Activated T-cell treated with anti-CD3 and anti-CD28 coated beads, Interleukin-2, amount 50 U/mL, for 48 hours (primary cell): ENCODE data around the gene WDR11.

Experiments used
- DNase-seq, 2 experiments: peaks; one replicate each; pipeline ENCODE4 v3.0.0-alpha.2; 2020

The WDR11 gene

GRCh38 chr10:120850911-120851865, at the start of gene WDR11:
Gene WDR11, plus strand, starts transcription at chr10:120851362. Its CDS starts 59 bp downstream, at chr10:120851421.
- DNase-seq: peak; percentile 85

GRCh38 chr10:120802935-120803334, 48.2 kb upstream of the WDR11 start:
- DNase-seq: no peak

GRCh38 chr10:120803972-120804371, 47.2 kb upstream of the WDR11 start:
- DNase-seq: no peak

- DNase-seq: no peak
These were observed 45.9 kb upstream of the WDR11 start for GRCh38 chr10:120805014-120805812.

GRCh38 chr10:120806081-120806480, 45.1 kb upstream of the WDR11 start:
- no peak for DNase-seq

GRCh38 chr10:120810298-120810697, 40.9 kb upstream of the WDR11 start:
- DNase-seq: no peak

GRCh38 chr10:120813085-120813484, 38.1 kb upstream of the WDR11 start:
- no peak for DNase-seq

- DNase-seq: no peak
These were observed 32.9 kb upstream of the WDR11 start for GRCh38 chr10:120818301-120818700.

- DNase-seq: no peak
These were observed 31.8 kb upstream of the WDR11 start for GRCh38 chr10:120819366-120819765.

GRCh38 chr10:120823266-120823665, 27.9 kb upstream of the WDR11 start:
- no peak for DNase-seq

GRCh38 chr10:120824881-120825309, 26.3 kb upstream of the WDR11 start:
- peak in 1 of 2 experiments; percentile 19 for DNase-seq

GRCh38 chr10:120825878-120826769, 25.0 kb upstream of the WDR11 start:
- no peak for DNase-seq

GRCh38 chr10:120827251-120827875, 23.8 kb upstream of the WDR11 start:
- no peak for DNase-seq

GRCh38 chr10:120828763-120829319, 22.3 kb upstream of the WDR11 start:
- no peak for DNase-seq

- no peak for DNase-seq
These were observed 19.1 kb upstream of the WDR11 start for GRCh38 chr10:120832106-120832505.

GRCh38 chr10:120833222-120833928, 17.8 kb upstream of the WDR11 start:
- DNase-seq: no peak

- no peak for DNase-seq
These were observed 15.6 kb upstream of the WDR11 start for GRCh38 chr10:120835603-120836002.

- no peak for DNase-seq
These were observed 12.2 kb upstream of the WDR11 start for GRCh38 chr10:120838941-120839340.

GRCh38 chr10:120841522-120842189, 9.5 kb upstream of the WDR11 start:
- DNase-seq: no peak

GRCh38 chr10:120854388-120854787, 3.2 kb downstream of the WDR11 start:
- DNase-seq: no peak
